Activated naive CD8-positive, alpha-beta T cell treated with anti-CD3 and anti-CD28 coated beads, Interleukin-2, amount 50 U/mL, for 24 hours (primary cell): Measurements from ENCODE around the gene WNT3A.
A peak's percentile ranks its signal among the peaks of the same experiment; 100 is the strongest.

Experiments used
- ATAC-seq: fragments of 150-1000 bp; cut with Tn5 transposase; one replicate; pipeline ENCODE4 v1.10.0; 2021
- DNase-seq: peaks from one replicate; pipeline ENCODE4 v3.0.0; 2021
- H3K27ac Mint-ChIP-seq: one replicate; pipeline ENCODE4 v1.8.0; 2021; ENCODE audit warnings: mild to moderate bottlenecking, mixed read lengths
- H3K27me3 Mint-ChIP-seq: one replicate; pipeline ENCODE4 v1.8.0; 2021; ENCODE audit warnings: mixed read lengths
- H3K36me3 Mint-ChIP-seq: one replicate; pipeline ENCODE4 v1.8.0; 2021; ENCODE audit warnings: low read depth, mixed read lengths
- H3K4me1 Mint-ChIP-seq: one replicate; pipeline ENCODE4 v1.8.0; 2021; ENCODE audit warnings: mixed read lengths
- H3K4me3 Mint-ChIP-seq: one replicate; pipeline ENCODE4 v1.8.0; 2021; ENCODE audit warnings: mild to moderate bottlenecking, moderate library complexity, mixed read lengths
- H3K9me3 Mint-ChIP-seq: one replicate; pipeline ENCODE4 v1.8.0; 2021; ENCODE audit warnings: mixed read lengths

WNT3A gene

DNA sequence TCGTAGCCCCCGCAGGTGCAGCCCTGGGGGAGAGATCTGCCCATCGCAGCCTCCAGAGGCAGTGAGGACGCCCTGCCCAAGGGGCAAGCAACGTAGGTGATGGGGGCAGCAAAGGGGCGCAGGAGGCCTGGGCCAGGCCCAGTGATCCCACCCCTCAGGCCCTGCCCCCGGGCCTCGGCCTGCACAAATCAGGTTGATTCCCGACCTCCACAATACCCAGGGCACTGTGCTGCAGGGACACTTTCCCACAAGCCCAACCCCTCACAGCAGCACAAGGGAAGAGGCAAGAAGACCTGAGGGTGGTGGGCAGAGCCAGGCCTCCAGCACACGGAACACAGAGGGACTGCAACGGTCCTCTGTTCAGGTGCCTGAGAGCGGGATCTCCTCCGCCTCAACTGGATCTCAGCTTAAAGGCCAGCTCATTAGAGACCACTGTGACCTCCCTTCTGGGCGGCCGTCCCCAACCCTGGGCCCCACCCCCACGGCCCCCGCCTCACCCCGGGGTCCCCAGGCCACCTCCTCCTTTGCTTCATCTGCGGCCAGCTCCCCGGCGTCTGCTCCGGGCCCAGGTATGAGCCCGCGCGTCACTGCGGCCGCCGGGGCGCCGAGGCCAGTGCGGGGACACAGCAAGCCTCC is 74.9 kb downstream of the WNT3A start:
- Mint-ChIP-seq H3K27me3 (no peaks in the 10 kb centered on the region), H3K36me3 (peaks cover 30% of the 10 kb centered on the region)

DNA sequence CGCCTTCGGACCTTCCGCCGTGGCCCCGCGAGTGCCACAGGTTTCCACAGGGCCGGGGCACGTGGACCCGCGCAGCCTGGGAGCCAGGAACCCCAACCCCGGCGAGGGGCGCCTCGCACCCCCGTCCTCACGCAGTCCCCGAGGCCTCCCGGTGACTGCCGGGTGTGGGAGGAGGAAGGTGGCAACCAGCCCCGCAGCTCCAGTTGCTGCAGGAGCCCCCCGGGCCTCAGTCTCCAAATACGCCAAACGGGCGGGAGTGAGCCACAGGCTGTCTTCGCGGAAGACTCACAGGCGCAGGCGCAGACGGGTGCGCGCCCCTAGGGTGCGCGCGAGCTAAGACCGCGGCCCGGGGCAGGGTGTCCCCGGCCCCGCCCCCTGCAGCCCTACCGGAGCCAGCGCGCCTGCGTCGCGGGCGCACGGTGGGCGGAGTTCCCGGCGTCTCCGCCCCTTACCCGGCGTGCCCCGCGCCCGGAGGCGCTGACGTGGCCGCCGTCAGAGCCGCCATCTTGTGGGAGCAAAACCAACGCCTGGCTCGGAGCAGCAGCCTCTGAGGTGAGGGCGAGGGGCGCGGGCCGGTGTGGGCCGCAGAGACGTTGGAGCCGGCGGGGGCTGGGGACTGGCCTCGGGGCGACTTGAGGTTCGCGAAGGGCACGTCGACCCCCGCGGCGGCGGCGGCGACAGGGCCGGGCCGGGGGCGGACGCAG is 75.6 kb downstream of the WNT3A start, which contains the start of gene ARF1:
TSS of gene ARF1 (plus strand) at position 495 of the 704 bp plus-strand sequence. CDS start 14,407 bp downstream, outside the sequence.
- Mint-ChIP-seq H3K9me3 (no peaks in the 10 kb centered on the region), H3K4me3 (peak within 1 kb of the TSS; percentile 96), H3K27me3 (no peaks in the 10 kb centered on the region), H3K36me3 (peaks cover 30% of the 10 kb centered on the region), H3K27ac (peak within 1 kb of the TSS; percentile 94), H3K4me1 (peaks cover 48% of the 10 kb centered on the region)
- DNase-seq (peak; percentile 93), ATAC-seq (peak; percentile 80)

More for the DNA sequence above, 74.9 kb downstream of the WNT3A start:
- H3K27ac Mint-ChIP-seq = peak overlapping the region; percentile 94
- H3K9me3 Mint-ChIP-seq = no peaks in the 10 kb centered on the region
- no peak for DNase-seq
- peaks cover 42% of the 10 kb centered on the region for H3K4me1 Mint-ChIP-seq
- peak; percentile 4 for ATAC-seq
- peak overlapping the region; percentile 96 for H3K4me3 Mint-ChIP-seq

DNA sequence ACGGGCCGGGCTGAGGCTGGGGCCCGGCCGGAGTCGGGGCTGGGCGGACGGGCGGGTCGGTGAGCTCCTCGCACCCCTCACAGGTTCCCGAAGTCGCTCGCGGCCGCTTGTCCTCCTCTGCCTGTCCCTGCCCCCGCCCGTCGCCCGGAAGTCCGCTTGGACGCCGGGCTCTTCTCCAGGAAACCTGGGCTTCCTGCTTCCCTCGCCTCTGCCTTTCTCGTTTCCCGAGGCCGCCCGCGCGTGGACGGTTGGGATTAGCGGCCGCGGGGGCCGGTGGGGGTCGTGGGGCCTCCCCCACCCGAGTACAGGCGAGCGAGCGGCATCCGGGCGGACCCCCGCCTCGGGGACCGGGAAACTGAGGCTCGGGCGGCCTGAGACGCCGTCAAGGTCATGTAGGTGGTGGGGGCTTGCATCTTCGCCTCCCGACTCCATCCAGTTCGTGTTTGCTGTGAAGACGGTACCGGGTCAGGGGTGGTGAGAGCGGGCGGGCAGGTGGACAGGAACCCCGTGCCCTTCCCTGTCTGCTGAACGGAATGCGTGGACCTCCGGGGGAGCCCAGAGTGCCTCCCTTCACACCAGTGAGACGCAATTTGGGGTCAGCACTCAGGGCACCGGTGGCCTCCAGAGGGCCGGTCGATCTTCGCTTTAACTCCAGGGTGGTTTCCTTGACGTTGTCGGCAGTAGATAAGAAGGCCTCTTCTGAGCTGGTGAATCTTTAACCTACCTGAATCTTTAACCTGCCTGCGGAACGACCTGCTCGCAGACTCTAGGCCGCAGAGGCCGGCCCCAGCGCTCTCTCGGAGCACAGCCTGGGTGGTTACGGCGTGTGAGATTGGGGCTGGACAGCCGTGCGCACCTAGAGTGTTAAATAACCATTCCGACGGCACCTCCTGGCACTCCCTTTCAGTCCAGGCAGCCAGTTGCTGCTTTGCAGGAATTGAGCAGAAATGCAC is 76.4 kb downstream of the WNT3A start:
- peaks cover 57% of the 10 kb centered on the region for H3K4me1 Mint-ChIP-seq

DNA sequence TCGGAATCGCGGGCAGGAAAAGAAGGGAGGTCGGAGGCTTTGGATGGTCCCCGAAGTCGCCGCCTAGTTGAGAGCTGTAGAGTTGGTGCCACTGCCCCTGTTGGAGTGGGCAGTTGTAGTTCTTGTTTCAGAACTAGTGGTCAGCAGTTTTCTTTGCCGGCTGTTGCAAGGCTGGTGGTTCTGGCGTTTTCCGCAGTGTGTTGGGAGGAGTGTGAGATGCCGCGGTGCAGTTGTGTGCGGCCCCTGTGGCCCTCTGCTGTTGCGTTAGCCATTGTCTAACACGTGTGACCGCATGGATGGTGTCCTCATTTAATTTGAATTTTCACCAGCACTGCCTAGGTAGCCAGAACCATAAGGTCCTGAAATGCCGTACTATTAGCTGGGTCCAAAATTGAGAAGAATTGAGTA is 77.1 kb downstream of the WNT3A start:
- Mint-ChIP-seq H3K4me3 (peak overlapping the region; percentile 96), H3K4me1 (peaks cover 61% of the 10 kb centered on the region), H3K27ac (peak overlapping the region; percentile 94), H3K9me3 (no peaks in the 10 kb centered on the region), H3K27me3 (no peaks in the 10 kb centered on the region), H3K36me3 (peaks cover 40% of the 10 kb centered on the region)
- ATAC-seq (no peak), DNase-seq (no peak)

More for the DNA sequence above, 76.4 kb downstream of the WNT3A start:
- ATAC-seq = no peak
- Mint-ChIP-seq H3K27me3 (no peaks in the 10 kb centered on the region), H3K27ac (peak overlapping the region; percentile 94), H3K9me3 (no peaks in the 10 kb centered on the region), H3K36me3 (peaks cover 37% of the 10 kb centered on the region), H3K4me3 (peak overlapping the region; percentile 96)
- peak; percentile 45 for DNase-seq

DNA sequence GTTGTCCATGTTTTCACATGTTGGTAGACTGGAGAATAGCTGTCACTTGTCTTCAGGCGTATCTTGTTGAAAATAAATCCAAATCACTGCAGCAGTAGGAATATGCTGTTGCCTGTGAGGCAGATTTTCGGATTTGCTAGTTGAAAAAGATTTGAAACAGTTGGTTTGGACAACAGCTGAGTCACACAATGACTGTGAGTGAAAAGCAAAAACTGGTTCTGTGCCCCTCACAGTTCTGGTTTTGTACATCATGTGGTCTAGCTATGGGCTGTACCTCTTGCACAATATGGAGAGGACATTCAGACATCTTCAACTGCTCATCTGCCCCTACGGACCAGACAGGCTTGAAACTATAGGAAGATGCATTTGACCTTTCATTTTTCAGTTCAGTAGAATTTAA is 77.5 kb downstream of the WNT3A start:
- Mint-ChIP-seq H3K4me3 (peak overlapping the region; percentile 96), H3K27ac (peak overlapping the region; percentile 94), H3K36me3 (peaks cover 42% of the 10 kb centered on the region), H3K27me3 (no peaks in the 10 kb centered on the region), H3K4me1 (peaks cover 64% of the 10 kb centered on the region), H3K9me3 (no peaks in the 10 kb centered on the region)
- no peak for ATAC-seq
- no peak for DNase-seq

DNA sequence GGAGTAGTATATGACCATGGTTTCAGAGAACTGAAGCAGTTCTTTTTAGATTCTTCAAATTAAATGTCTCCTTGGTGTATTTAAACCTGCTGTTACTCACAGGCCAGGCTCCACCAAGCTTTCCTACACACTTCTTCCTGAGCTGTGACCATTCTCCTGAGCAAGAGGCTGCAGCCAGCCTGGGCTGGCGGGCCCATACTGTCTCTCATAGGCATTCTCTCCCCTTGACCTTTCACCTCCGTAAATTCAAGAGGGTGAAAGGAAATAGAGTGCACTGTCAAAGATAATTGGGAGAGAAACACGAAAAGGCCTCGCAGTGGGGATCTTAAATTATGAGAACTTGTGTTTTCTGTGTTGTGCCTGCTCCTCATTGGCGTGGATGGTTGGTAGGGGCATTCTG is 78.0 kb downstream of the WNT3A start:
- H3K36me3 Mint-ChIP-seq = peaks cover 44% of the 10 kb centered on the region
- peaks cover 68% of the 10 kb centered on the region for H3K4me1 Mint-ChIP-seq
- ATAC-seq (no peak), DNase-seq (no peak)
- H3K9me3 Mint-ChIP-seq = no peaks in the 10 kb centered on the region
- H3K4me3 Mint-ChIP-seq = peak overlapping the region; percentile 96
- H3K27ac Mint-ChIP-seq = peak overlapping the region; percentile 94
- H3K27me3 Mint-ChIP-seq = no peaks in the 10 kb centered on the region

DNA sequence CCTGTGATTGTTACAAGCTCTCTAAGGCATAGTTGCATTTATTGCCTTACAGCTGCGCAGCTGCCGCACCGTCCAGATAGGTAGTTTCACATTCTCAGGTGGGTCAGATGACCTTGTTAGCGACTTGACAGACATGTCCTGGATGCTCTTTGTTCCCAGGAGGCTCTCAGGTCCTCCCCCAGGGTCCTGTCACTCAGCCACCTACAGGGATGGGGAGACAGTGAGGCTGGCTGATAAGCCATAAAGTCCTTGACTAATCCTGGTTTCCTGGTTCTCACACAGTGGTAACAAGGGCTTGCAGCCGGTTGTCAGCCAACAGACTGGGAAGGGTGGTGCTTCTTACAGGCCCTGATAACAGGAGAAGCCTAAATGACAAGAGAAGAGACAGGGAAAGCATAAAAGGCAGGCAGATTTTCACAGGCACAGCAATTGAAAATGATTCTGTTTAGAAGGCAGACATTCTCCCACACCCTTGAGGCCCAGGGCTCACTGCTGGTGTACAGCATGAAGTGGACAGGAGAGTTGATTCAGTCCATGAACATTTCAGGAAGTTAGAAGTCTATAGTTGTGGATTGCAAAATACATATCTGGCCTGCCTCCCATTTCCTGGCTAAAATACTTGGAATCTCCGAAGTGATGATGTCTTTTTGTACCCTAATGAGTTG is 78.6 kb downstream of the WNT3A start:
- peaks cover 47% of the 10 kb centered on the region for H3K36me3 Mint-ChIP-seq
- no peaks in the 10 kb centered on the region for H3K9me3 Mint-ChIP-seq
- ATAC-seq (no peak), DNase-seq (no peak)
- no peaks in the 10 kb centered on the region for H3K27me3 Mint-ChIP-seq
- peaks cover 73% of the 10 kb centered on the region for H3K4me1 Mint-ChIP-seq
- peak overlapping the region; percentile 94 for H3K27ac Mint-ChIP-seq
- peak overlapping the region; percentile 96 for H3K4me3 Mint-ChIP-seq

DNA sequence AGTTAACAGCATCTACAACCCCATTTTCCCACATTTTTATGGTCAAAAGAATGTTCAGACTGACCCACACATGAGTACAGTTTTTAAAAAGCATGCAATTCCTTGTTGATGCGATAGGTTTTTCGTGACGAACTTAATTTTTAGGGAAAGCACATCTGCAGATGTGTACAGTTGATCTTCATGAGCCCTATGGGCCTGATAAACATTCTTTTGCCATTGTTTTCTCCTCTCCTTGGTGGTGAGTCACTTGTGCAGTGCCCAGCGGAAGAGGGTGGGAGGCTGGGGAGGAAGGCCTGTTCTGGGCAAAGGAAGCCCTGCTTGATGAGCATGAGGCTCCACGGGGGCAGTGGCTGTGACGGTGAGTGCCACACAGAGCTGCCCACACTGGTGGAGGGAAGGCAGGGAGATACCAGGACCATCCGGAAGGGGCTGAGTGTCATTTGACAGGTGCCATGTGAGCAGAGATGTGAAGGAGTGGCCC is 81.0 kb downstream of the WNT3A start:
- Mint-ChIP-seq H3K36me3 (peaks cover 71% of the 10 kb centered on the region), H3K9me3 (no peaks in the 10 kb centered on the region), H3K4me3 (peak overlapping the region; percentile 64), H3K27me3 (no peaks in the 10 kb centered on the region), H3K27ac (peak overlapping the region; percentile 80), H3K4me1 (peaks cover 89% of the 10 kb centered on the region)
- ATAC-seq = peak; percentile 37
- no peak for DNase-seq

DNA sequence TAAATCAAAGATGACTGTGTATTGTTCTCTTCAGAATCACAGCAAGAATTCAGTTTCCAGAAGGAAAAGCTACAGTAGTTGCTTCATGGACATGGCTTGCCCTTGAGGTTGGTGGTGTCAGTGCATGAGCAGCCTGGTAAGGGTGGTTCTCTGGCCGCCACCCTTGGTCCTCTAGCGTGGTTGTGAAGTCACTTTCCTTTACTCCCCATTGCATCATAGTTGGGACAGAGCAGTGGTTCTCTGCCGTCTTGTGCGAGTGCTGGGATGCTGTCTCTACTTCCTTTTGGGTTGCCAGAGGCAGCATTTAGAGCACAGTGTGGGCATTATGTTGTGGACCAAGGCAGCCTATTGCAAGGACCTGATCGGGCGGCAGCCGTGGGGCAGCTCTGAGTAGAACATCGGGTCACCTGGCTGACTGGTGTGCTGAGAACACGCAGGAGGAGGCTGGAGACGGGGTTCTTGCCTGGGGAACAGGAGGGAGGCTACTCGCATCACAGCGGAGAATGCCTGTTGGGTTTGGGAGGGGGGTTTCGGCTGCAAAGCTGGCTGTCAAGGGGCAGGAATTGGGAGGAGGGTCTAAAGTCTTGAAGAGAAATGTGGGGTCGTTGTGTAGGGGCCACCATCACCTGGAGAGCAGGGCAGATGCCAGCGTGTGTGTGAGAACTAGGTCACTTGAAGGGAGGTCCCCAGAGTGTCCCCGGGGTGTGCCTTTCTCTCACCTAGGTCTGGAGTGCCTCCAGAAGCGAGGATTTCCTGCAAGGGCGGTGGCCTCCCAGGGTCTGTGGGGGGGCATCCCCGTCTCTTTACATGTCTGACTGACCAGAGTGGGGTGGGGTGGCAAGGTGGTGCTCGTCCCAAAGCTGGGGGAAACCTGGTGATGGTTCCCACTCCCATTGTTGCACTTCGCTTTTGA is 82.0 kb downstream of the WNT3A start:
- no peaks in the 10 kb centered on the region for H3K27me3 Mint-ChIP-seq
- H3K9me3 Mint-ChIP-seq = no peaks in the 10 kb centered on the region
- ATAC-seq (no peak), DNase-seq (no peak)
- H3K4me1 Mint-ChIP-seq = peaks cover 87% of the 10 kb centered on the region
- peak overlapping the region; percentile 80 for H3K27ac Mint-ChIP-seq
- no peak overlapping the region for H3K4me3 Mint-ChIP-seq
- H3K36me3 Mint-ChIP-seq = peaks cover 70% of the 10 kb centered on the region

DNA sequence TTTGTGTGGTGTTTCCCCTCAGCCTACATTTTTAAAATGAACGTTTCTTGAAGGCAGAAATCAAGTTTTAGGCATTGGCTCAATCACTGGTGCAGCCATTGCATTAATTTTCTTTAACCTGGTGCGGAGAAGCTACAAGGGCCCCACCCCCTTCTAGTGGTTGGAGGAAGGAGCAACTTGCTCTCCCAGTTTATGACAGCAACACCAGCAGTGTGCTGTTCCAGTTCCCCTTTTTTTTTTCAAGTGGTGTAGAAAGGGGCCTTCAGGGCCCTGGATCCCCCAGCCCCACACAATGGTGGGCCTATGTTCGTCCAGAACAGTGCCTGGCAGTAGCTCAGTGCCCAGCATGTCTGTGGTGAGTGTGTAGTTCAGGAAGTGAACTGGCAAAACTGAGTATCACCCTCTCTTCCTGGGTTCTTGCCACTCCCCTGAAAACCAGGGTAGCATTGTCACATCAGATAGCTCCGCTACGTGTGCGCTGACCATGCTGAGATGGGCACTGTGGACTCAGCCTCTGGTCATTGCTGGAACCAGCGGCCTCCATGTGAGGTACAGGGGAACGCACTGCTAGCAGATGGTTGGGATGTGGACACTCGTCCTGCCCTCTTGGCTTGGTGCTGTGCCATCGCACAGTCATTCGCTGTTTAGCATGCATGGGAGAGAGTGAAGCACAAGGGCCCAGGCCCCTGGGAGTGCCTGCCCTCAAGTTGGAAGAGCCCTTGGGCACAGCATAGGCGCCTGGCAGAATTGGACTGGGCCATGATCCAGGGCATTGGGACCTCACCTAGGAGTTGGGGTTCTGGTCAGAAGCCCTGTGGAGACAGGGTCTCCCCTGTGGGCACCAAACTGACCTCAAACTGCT is 83.0 kb downstream of the WNT3A start:
- no peak for ATAC-seq
- H3K27ac Mint-ChIP-seq = peak overlapping the region; percentile 80
- peaks cover 85% of the 10 kb centered on the region for H3K4me1 Mint-ChIP-seq
- H3K4me3 Mint-ChIP-seq = no peak overlapping the region
- peaks cover 2% of the 10 kb centered on the region for H3K9me3 Mint-ChIP-seq
- DNase-seq = no peak
- H3K36me3 Mint-ChIP-seq = peaks cover 70% of the 10 kb centered on the region
- no peaks in the 10 kb centered on the region for H3K27me3 Mint-ChIP-seq

DNA sequence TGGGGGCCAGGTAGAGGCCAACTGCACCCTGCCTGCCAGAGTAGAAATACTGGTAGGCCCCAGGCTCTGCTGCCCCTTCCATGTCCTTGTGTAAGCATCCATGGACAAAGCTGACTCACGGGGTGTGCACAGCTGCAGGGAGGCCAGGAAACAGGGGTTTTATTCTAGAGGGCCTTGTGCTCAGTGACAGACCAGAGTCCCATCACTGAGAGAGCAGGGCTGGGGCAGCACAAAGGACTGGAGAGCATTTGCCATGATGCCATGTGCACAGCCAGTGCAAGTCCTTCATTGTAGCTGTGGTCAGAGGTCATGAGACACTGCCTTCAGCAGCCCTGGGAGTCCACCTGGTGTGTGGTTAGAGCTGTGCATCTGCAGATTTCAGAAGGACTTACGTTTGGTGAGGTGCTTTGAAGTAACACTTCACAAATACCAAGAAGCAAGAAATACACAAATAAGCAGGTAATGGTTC is 83.8 kb downstream of the WNT3A start:
- Mint-ChIP-seq H3K27me3 (no peaks in the 10 kb centered on the region), H3K27ac (no peak overlapping the region), H3K4me3 (peak overlapping the region; percentile 21), H3K36me3 (peaks cover 70% of the 10 kb centered on the region), H3K4me1 (peaks cover 81% of the 10 kb centered on the region), H3K9me3 (peaks cover 6% of the 10 kb centered on the region)
- DNase-seq (no peak), ATAC-seq (no peak)

DNA sequence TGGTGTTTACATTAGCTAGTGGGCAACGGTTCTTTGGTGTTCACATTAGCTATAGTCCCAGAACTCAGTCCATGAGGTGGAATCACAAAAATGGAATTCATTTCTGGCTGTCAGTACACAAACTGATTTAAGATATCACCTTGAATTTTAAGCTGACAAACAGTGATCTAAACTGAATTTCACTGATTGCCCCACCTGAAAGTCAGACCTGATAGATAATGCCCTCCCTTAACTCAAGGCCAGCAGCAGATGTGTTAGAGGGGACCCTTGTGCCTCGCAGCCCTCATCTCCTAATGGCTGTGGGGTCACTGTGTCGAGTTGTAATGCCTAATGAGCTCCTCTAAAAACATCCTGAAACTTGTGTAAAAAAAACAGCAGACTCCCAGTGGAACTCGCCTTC is 84.3 kb downstream of the WNT3A start:
- no peak overlapping the region for H3K4me3 Mint-ChIP-seq

More for the DNA sequence above, 84.3 kb downstream of the WNT3A start:
- H3K36me3 Mint-ChIP-seq = peaks cover 72% of the 10 kb centered on the region
- DNase-seq (no peak), ATAC-seq (no peak)
- peaks cover 81% of the 10 kb centered on the region for H3K4me1 Mint-ChIP-seq
- H3K9me3 Mint-ChIP-seq = peaks cover 6% of the 10 kb centered on the region
- H3K27ac Mint-ChIP-seq = peak overlapping the region; percentile 67
- no peaks in the 10 kb centered on the region for H3K27me3 Mint-ChIP-seq
